Pulmonary artery endothelial cell (primary cell): ENCODE measurements around the gene SLC12A3. TPM values are rescaled to one million over a fixed set of nuclear protein-coding genes. Genes with fewer than 3 reads are reported as not detected.
"Not testable (repeated sequence)": the region's sequence is repeated elsewhere in the genome, so short reads cannot be mapped to it uniquely, and the experiment has no call there.

ENCODE experiments used
- DNase-seq: peaks from one replicate; pipeline ENCODE4 v3.0.0-alpha.2; 2011; ENCODE audit warnings: low read depth, low spot score
- total RNA-seq: library from RNA; depleted of rRNA; stranded (reverse); fragments of >200 nt; gene quantifications from 2 replicates; pipeline ENCODE4 v1.2.3, GENCODE V29; 2014

Gene SLC12A3
- total RNA-seq, 1 donor from 2014 or later: not detected

DNA sequence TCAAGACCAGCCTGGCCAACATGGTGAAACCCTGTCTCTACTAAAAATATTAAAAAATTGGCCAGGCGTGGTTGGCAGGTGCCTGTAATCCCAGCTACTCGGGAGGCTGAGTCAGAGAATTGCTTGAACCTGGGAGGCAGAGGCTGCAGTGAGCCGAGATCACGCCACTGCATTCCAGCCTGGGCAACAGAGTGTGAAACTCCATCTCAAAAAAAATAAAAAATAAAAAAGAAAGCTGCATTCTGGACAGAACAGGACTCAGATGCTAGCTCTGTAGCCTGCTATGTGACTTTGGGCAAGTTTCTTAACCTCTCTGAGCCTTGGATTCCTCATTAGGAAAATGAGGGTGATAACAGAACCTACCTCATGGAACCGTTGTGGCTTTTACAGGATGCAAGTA, 3.8 kb downstream of the SLC12A3 start:
- not testable (repeated sequence) for DNase-seq

DNA sequence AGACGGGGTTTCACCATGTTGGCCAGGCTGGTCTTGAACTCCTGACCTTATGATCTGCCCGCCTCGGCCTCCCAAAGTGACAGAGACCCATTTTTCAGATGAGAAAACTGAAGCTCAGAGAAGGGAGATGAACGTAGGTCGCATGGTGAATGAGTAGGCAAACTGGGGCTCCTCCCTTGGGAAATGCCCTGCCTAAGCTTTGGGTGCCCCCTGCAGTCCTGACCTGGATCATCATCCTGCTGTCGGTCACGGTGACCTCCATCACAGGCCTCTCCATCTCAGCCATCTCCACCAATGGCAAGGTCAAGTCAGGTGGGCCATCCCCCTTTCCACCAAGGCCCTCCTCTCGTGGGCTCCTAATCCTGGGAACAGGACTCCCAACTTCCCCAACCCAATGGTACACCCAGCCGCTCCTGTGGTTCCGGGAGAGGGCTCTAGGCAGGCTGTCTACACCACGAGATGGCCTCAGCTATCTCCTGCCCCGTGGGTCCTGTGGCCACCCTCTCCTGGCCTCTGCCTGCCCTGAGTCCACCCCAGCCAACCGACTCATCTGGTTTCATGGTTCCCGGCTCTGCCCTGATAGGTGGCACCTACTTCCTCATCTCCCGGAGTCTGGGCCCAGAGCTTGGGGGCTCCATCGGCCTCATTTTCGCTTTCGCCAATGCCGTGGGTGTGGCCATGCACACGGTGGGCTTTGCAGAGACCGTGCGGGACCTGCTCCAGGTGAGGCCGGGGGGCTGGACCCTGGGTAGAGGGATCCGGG, 4.7 kb downstream of the SLC12A3 start:
- DNase-seq: no peak

DNA sequence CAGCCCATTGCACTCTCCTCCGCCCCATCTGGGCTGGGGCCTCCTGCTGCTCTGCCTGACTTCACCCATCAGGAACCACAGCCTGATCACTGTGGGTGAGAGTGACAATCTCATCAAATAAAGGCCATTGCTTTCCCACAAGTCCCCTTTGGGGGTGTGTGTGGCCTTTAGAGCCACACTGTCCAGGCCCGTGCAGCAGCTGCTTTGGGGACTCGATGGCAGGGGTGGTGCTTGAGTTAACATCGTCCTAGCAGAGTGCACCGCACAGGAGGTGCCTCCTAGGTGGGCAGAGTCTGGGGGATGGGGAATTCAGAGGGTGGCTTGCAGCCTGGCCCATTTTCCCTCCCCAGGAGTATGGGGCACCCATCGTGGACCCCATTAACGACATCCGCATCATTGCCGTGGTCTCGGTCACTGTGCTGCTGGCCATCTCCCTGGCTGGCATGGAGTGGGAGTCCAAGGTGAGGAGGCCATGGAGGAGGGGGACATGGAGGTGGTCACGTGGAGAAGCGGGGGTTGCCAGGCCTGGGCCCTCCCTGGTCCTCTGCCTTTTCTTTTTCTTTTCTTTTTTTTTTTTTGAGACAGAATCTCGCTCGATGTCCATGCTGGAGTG, 5.4 kb downstream of the SLC12A3 start:
- no peak for DNase-seq

DNA sequence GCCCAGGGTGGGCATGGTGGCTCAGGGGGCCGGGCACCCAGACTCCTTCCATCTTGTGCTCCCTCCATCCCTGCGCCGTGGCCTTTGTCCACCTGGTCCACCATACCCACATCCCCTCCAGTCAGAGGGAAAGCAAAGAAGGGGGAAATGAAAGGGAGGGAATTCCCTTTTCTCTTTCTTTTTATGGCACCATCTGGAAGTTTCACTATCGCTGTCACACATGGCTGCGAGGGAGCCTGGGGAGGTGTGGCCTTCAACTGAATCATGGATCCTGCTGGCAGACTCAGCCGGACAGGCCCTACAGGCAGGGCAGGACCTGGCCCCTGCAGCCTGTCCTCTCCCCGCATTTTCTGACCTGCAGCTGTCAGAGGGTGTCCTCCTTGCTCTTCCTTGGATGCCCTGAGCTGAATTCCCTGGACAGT, 6.2 kb downstream of the SLC12A3 start:
- DNase-seq: no peak

DNA sequence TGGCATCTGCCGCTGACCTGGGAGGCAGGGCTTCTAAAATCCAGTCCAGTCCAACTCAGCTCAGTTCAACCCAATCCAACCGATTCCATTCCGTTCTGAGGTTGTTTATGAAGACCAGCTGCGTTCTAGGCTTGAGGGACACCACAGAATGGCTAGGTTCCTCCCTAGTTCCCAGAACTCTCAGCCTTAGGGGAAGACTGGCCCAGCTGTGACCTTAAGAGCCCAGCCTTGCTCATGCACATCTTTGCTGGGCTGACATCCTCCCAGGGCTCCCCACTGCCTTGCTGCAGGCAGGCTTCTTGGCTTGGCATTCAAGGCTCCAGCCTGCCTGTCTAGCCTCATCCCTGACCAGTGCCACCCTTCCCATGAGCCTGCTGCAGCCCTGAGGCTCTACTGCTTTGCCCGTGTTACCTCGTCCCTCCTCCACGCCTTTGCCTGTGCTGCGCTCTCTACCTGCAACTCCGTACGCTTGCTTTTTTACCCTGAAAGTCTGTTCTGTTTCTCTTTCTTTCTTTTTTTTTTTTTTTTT, 7.9 kb downstream of the SLC12A3 start:
- no peak for DNase-seq

DNA sequence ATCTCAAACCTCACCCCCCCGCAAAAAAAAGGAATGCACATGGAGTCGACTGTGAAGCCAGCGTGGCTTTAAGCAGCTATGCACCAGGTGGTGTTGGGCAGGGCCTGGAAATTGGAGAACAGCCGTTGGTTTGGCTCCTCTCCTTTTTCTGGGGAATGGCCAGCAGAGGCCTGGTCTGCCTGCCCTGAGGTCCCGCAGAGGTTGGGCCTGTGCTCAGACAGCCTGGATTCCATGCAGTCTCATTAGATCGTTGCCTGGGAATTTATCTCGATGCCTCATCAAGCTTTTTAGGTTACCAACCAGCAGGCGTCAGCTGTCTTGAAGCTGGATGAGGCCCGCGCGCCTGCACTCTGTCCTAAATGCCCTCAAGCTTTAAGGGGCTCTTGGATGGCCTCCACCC, 9.8 kb downstream of the SLC12A3 start:
- DNase-seq: no peak

DNA sequence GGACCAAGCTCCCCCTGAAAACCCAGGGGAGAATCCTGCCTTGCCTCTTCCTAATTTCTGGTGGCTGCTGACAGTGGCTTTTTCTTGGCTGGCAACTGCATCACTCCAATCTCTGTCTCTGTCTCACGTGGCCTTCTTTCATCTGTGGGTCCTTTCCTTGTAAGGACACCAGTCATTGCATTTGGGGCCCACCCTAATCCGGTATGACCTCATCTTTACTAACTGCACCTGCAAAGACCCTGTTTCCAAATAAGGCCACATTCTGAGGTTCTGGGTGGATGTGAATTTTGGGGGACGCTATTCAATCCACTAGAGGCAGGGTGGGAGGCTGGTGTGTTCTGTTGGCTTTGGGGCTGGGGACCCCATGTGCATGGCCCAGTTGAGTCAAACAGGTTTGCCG, 11.0 kb downstream of the SLC12A3 start:
- no peak for DNase-seq

DNA sequence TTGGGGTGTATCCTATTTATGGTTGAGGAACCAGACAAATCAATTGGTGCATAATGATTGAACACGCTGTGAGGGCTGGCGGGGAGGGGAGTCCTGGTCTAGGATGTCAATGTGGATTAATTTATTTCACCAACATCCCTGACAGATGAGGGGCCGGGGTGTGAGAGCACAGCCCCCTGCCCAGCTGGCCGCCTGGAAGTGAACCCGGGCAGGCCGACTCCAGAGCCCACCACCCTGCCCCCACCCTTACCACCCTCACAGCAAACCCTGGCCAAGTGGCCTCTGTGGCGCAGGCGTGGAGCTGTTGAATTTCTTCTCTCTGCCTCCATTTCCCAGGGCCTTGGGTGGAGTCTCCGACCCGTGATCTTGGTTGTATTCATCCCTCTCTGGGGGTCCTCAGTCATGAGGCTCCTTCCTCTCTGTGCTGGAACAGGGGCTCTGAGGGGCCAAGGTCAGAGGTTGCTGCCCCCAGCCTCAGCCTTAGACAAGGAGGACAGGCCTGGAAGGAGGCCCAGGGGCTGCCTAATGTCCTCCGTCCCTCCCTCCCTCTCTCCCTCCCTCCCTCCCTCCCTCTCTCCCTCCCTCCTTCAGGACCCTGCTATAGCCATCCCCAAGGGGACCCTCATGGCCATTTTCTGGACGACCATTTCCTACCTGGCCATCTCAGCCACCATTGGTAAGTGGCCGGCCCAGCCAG, 12.6 kb downstream of the SLC12A3 start:
- DNase-seq: no peak

DNA sequence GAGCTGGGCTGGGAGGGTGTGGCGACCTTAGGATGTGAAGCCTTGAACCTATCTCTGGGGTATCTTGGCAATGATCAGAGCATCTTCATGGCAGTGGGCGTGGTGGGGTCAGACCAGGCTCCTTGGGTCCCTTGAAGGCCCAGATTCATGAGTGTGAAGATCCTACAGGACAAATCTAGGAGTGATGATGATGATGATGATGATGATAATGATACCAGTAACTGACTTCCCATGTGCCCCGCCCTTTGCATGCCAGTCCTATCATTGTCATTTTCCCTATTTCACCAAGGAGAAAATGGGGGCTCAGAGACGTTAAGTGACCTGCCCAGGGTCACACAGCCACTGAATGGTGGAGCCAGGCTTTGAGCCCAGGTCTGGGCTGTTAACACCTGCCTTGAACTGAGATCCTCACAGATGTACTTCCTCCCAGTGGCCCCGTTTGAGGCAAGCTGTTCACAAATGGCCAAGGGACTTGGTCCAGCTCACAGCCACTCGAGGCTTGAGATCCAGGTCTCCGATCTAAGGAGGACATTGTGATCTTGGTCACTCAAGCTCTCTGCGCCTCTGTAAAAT, 13.4 kb downstream of the SLC12A3 start:
- no peak for DNase-seq

DNA sequence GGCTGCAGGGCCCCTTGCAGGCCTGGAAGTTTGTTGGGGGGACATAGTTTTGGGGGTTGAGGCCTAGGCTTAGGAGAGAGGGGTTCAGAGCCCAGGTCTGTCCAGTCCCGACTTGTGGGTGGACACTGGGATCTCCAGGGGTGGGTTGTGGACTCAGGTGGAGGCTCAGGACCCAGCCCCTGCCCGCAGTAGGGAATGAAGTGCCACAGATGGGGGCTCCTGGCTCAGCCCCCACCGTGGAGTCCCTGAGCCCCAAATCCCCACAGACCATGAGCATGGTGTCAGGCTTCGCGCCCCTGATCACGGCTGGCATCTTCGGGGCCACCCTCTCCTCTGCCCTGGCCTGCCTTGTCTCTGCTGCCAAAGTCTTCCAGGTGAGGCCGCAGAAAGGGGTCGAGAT, 14.3 kb downstream of the SLC12A3 start:
- DNase-seq: no peak

DNA sequence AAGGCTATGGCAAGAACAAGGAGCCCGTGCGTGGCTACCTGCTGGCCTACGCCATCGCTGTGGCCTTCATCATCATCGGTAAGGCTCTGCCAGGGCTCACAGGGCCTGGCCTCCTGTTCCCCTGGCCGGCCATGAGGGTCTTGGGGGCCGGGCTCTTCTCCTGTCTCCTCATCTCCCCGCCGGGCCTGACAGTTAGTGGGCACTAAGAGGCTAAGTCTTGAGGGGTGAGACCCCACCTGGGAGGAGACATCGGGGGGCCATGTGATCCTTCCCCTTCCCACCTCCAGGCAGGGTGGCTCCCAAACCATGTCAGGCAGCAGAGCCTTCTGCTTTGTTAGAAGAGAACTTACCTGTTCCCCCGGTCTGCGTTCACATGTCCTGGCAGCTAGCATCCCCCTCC, 15.2 kb downstream of the SLC12A3 start:
- DNase-seq: no peak

DNA sequence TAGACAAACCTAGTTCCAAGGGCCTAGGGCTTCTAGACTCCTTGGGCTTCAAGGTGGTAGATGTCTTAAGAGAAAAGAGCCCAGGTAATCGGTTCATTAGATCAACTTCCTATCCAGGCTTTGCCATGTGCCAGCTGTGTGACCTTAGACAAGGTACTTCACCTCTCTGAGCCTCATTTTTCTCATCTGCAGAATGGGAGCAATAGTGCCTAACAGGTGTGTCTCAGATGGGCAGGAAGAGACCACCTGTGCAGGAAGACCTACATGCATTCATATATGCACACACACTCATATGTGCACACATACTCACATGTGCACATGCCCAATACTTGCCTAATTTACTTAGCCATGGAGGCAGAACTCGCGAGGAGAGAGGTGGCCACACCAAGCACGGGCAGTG, 15.7 kb downstream of the SLC12A3 start:
- no peak for DNase-seq

DNA sequence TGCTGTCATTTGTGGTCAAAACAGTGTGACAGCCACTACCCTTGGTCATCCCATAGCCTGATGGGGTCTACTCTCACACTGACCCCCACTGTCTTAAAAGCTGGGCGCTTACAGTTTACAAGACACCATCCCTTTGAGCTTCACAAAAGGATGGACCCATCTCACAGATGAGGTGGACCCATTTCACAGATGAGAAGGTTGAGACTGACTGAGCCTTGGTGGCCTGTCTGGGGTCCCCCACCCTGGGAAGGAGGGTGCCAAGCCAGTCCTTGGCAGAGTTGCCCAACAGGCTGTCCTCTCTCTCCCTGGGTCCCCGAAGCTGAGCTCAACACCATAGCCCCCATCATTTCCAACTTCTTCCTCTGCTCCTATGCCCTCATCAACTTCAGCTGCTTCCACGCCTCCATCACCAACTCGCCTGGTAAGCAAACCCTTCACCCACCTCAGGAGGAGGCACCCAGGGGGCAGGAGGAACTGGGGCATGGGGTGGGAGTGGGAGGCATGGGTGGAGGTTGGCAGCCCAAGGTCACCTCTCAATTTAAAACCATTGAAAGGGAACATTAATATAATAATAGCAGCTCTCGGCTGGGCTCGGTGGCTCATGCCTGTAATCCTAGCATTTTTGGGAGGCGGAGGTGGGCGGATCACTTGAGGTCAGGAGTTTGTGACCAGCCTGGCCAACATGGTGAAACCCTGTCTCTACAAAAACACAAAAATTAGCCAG, 17.2 kb downstream of the SLC12A3 start:
- DNase-seq: no peak

DNA sequence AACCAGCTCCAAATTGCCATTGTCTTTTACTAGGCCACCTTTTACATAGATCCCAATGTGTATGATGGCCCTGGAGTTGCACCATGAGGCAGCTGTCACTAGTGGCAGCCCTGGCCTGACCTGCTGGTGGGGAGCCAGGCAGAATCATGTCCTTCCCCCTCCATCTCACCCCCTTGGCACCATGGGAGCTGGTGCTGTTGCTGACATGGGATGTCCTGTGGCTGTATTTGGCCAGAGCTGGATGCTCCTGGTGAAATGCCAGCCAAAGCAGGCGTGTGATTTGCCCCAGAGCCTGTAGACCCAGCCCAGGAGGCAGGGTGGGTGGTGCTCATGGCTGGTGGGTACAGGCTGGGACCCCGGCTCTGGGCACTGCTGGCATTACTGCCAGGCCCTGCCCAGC, 18.6 kb downstream of the SLC12A3 start:
- DNase-seq: no peak

DNA sequence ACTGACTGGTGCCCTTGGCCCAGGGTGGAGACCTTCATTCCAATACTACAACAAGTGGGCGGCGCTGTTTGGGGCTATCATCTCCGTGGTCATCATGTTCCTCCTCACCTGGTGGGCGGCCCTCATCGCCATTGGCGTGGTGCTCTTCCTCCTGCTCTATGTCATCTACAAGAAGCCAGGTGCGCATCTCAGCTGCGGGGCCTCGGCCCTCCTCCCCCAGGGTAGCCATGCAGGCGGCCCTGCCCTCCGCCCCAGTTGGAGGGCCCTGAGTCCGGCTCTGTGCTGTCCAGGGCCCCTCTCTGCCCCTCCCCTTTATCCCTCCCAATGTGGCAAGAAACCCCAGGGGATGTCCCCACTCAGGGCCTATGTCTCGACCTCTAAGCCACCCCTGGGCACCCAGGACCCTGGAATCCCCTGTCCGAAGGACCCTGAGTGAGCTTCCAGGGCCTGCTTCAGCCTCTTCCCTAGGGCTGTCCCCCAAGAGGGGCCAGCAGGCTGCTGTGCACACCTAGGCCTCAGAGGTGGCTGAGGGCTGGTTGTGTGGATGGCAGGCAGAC, 19.1 kb downstream of the SLC12A3 start:
- no peak for DNase-seq

DNA sequence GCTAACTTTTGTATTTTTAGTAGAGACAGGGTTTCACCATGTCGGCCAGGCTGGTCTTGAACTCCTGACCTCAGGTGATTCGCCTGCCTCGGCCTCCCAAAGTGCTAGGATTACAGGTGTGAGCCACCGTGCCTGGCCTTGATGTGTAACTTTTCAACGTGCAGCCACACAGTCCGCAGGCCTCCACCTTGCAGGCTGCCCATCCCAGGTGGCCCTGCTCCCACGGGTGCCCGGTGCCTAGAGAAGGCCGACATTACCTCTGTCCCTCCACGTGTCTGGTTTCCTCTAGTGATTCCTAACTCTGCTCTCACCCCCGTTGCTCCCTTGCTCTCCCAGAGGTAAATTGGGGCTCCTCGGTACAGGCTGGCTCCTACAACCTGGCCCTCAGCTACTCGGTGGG, 19.9 kb downstream of the SLC12A3 start:
- DNase-seq: not testable (repeated sequence)

DNA sequence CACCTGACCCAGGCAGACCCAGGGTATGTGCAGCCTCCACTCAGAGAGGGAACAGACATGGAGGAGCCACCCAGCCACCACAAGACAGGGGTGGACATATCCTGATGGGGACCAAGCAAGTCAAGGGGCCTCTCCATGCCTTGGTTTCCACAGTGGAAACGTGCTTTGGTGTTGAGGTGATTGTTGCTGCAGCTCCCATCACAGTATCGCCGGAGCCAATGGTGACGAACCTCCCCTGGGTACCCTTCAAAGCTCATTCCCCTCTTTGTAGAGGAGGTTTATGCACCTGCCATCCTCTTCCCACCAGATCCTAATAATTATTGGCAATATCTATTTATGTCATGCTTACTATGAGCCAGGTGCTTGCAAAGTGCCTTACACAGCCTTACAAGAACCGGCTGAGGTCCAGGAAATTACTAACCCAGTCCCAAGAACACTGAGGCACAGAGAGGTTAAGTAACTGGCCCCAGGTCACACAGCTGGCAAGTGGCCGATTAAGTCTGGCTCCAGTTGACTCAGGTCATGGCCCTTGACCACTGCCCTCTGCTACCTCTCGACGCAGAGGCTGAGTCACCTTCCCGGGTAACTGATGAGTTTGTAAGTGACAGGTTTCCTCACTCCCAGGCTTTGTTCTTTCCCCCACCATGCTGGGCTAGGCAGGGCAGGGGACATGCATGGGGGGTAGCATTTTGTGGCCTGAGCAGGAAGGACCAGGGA, 20.6 kb downstream of the SLC12A3 start:
- no peak for DNase-seq

DNA sequence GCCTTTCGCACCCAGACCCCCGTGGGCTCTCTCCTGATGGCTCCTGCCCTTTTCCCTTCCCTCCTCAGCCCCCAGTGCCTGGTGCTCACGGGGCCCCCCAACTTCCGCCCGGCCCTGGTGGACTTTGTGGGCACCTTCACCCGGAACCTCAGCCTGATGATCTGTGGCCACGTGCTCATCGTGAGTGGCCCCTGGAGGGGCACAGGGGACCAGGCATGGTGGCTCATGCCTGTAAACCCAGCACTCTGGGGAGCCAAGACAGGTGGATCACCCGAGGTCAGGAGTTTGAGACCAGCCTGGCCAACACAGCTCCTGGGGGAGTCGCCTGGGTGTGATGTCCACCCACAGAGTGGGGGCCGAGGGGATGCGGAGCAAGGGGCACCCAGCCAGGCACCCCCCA, 21.3 kb downstream of the SLC12A3 start:
- no peak for DNase-seq

DNA sequence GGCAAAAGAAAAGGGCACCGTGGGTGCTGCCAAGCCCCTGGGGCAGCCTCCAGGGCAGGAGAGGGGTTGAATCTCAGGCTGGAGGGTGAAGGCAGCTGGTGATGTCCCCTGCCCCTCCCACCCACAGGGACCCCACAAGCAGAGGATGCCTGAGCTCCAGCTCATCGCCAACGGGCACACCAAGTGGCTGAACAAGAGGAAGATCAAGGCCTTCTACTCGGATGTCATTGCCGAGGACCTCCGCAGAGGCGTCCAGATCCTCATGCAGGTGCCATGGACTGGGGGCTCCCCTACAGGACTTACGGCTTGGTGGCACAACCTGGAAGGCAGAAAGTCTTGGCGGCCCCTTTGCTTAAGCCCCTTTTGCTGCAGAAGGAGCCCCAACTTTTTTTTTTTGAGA, 21.8 kb downstream of the SLC12A3 start:
- DNase-seq: no peak

DNA sequence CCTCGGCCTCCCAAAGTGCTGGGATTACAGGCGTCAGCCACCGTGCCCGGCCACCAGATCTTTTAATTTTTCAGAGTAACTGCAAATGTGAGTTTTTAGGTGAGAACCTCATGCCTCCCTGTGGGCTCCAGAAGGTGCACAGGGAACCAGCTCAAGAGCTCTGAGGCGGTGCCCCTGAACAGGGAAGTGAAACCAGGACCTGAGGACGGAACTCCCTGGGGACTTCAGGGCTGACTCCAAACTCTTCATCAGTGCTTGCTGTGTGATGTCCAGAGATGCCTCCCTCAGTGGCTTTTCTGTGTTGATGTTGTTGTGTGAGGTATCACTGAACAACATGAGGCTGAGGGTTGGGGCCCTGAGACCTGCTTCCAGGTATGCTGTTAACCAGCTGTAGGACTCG, 23.8 kb downstream of the SLC12A3 start:
- DNase-seq: no peak
